AG10803 (cell line): ENCODE data around the gene CC2D2B.

Experiments
- DNase-seq: peaks from one replicate; pipeline ENCODE4 v3.0.0; 2010; ENCODE audit warnings: low read depth
- H3K4me3 ChIP-seq: 2 replicates; pipeline ENCODE4 v1.5.1; 2011; ENCODE audit warnings: mild to moderate bottlenecking, low read length, control low read depth
- TF ChIP-seq, protein P1 (sequence below): conservative IDR thresholded peaks from 2 replicates; pipeline ENCODE4 v1.5.1; 2011; ENCODE audit warnings: mild to moderate bottlenecking, low read length, control low read depth, inconsistent platforms

The CC2D2B gene, protein sequence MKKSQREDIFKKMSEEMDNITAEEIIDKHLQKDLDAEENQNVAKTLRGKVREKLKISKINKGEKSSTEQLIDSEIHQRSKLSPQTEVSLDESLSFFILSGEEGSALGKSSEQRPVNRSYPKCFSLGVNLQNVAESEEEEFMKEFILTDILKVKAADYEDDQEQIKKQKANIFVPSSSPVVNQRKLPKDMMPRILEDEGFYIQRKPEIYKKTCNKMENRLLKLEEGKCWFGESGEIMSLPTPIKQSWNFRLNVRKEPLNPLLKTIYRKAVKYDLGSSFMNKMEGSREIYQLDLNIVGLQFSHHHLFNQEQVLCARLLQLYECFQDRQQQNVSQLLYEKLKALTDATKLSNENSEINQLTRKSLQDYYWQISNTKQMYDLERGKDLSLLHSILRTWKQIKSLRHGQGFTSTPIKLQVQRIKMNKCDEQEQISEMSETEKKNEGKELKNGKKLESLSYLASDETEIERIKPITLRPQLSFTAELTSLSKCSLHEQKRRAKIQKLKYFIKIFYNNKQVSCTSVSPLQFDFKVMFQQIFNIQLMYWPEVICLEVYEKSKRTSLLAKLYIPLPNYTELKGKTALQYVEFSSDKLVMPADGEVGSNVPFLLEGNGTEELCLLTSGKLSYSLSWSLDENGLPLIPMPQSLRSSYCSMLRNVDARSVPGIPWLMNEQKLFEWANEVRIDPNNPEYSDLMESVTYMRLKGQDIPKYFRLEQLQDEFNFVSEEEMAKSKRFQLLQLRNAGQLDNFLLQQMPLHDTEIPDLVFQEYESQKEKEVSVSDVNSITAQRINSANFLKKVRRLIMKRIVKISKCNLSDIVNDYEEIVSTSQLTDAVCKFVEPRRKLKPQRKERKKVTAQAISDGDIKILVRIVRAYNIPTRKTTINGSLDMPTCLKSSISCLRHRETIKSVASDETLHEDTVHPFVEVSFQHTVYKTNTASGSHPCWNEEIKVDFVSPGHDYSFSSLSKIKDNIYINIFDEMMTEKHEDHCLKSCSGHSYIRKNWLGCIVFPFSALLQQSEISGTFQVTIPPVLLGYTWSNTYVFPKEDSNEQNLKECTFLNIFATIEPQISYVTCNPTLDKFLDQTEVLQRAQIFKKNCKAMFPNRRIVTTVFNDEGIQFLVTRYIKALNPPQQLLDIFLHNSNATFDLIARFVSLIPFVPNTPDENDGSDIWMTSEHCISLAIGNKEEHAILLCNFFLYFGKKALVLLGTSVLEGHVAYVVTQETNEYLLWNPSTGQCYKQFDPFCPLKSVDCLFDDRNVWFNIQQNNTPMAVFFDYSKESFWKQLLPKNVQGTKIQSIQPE (N-terminal part only)

DNA sequence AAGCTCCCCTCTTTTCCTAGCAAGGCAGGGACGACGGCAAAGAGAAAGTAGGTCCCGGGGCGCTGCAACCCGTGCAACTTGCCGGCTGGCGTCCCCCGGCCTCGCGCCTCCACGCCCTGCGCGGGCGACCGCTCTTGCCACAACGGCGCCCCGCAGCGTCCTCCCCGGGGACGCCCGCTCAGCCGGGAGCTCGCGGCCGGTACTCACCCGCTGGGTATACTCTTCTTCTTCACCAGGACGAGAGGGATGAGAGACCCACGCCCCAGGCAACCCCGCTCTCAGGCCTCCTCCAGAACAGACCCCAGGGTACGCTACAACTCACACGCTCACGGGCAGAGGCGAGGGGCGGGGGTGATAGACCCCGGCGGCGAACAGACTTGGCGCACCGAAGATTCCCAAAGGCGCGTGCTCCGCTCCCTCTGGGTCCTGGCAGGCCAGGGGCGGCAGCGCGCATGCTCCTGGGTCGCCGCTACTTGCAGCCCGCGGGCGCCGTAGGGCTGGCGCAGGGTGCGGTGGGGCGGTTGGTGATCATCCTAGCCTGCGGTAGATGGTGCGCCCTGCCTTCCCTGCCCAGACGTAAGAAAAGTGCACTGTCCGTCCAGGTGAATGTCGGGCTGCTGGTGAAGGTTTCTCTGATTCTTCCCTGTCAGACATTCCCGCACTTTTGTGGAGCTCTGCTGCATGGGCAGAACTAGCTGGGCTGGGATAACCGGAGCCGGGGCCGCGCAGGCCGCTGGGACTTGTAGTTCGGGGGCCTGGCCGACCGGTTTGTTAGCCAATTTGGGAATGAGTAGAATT, at the start of gene CC2D2B:
Gene CC2D2B, plus strand, starts transcription at position 520 of the 798 bp plus-strand sequence. CDS start 3,349 bp downstream, outside the sequence.
- TF ChIP-seq, protein P1, sequence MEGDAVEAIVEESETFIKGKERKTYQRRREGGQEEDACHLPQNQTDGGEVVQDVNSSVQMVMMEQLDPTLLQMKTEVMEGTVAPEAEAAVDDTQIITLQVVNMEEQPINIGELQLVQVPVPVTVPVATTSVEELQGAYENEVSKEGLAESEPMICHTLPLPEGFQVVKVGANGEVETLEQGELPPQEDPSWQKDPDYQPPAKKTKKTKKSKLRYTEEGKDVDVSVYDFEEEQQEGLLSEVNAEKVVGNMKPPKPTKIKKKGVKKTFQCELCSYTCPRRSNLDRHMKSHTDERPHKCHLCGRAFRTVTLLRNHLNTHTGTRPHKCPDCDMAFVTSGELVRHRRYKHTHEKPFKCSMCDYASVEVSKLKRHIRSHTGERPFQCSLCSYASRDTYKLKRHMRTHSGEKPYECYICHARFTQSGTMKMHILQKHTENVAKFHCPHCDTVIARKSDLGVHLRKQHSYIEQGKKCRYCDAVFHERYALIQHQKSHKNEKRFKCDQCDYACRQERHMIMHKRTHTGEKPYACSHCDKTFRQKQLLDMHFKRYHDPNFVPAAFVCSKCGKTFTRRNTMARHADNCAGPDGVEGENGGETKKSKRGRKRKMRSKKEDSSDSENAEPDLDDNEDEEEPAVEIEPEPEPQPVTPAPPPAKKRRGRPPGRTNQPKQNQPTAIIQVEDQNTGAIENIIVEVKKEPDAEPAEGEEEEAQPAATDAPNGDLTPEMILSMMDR: no peak
- peak within 1 kb of the TSS; percentile 85 for H3K4me3 ChIP-seq
- DNase-seq: peak; percentile 74

DNA sequence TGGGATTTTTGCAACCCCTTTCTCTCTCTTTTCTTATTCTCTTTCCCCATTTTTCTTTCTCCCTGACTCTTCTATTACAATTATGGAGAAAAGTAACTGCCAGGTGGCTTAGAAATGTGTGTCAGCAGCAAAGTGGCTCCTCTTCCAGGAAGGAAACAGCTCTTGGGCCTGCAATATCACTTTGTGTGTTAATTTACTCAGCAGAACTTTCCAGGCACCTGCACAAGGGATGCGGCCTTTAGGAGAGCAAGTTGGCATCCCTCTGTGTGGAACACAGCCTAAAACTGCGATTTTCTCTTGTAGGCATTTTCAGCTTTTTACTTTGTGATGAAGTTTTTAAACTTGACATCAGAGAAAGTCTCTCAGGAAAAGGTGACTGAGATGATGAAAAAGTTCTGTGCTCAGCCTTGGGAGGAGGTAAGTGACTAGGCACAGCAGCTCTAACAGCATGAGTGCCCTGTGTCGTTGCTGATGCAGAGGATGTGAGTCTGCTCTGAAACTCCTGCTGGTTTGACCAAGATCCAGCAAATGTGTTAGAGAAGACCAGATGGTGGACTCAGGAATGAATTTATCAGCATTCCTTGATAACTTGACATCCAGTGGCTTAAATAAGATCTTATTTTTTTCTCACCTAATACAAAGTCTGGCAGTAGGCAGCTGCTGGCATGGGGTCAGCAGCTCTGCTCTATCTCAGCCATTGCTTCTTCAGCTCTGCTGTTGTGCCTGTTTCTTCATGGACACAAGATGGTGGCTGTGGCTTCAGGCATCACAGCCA, 47.4 kb upstream of the CC2D2B start:
- peak; percentile 37 for DNase-seq
- no peak overlapping the region for H3K4me3 ChIP-seq
- TF ChIP-seq, protein P1: no peak

DNA sequence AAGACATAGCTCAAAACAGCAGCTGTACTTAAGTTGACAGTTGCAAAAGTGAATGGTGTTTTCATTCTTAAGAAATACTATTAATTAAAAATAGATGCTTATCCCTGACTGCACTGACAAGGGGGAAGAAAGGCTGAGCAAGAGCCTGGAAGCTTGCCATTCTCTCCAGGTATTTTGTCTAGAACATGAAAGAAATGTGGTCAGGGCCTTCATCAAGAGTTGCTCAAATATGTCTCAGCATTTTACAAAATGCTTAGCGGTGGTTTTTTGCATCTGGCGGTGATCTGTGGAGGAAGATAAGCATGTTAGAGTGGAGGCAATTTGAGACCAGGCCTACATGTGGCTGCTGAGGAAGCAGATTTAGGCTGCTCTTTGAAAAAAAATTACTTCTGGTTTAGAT, 46.4 kb upstream of the CC2D2B start:
- DNase-seq: peak; percentile 9
- H3K4me3 ChIP-seq: no peak overlapping the region
- TF ChIP-seq, protein P1: no peak

DNA sequence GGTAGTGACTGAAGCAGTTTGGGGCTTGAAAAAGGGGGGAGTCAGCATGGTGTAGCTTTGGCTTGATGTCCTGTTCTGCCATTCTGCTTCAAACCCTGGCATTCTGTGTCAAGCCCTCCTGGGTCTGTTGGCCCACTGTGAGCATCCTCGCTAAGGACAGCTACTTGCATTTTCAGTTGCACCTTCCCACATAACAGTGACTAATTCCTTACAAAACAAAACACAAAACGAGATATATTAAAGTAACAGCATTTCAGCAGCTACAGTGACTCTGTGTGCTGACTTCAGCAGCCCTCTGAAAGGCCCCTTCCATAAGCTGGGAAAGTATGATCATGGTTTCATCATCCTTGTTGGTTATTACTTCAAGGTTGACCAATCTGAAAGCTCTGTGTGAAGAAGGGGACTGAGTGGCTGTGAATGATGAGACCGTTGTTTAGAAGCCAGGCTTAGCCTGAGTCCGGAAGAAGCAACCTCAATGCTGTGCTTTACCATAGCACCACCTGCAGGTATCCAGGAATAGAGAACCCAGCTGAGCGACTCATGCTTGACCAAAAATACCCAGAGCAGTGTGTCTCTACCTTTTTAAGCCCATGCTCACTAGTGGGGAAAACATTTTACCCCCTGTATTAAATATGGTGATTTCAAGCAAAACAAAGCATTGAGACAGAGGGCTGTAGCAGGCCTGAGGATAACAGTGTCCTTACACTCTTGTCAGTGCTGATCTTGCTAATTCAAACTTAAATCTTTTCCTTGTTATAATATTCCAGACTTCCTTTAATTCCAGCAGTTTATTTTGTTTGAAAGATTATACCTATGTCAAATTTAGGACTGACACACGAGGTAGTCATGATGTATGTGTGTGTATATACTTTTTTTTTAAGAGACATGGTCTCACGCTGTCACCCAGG, 42.6 kb upstream of the CC2D2B start:
- H3K4me3 ChIP-seq: no peak overlapping the region
- TF ChIP-seq, protein P1: peak; percentile 83
- DNase-seq: peak; percentile 86

DNA sequence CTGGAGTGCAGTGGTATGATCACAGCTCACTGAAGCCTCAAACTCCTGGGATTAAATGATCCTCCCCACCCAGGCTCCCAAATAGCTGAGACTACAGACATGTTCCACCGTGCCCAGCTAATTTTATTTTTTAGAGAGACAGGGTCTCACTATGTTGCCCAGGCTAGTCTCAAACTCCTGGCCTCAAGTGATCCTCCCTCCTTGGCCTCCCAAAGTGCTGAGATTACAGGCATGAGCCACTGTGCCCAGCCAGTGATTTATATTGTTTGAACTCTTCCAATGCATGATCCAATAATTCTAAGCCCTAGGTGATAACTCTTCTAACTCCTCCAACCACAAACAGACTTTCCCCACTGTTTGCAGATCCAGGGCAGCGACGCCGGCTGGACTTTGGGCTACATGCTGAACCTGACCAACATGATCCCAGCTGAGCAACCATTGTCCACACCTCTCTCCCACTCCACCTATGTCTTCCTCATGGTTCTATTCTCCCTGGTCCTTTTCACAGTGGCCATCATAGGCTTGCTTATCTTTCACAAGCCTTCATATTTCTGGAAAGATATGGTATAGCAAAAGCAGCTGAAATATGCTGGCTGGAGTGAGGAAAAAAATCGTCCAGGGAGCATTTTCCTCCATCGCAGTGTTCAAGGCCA, 41.8 kb upstream of the CC2D2B start:
- TF ChIP-seq, protein P1: no peak
- no peak for DNase-seq
- H3K4me3 ChIP-seq: no peak overlapping the region
